GM21367 (cell line): ENCODE data around the gene TET1.
A peak's percentile ranks its signal among the peaks of the same experiment; 100 is the strongest.
"Not testable (repeated sequence)": the region's sequence is repeated elsewhere in the genome, so short reads cannot be mapped to it uniquely, and the experiment has no call there.

Source experiments
- ATAC-seq: cut with Tn5 transposase; IDR thresholded peaks from one replicate; pipeline ENCODE4 v1.9.1; 2021; ENCODE audit not compliant: unreplicated experiment

Gene TET1

DNA sequence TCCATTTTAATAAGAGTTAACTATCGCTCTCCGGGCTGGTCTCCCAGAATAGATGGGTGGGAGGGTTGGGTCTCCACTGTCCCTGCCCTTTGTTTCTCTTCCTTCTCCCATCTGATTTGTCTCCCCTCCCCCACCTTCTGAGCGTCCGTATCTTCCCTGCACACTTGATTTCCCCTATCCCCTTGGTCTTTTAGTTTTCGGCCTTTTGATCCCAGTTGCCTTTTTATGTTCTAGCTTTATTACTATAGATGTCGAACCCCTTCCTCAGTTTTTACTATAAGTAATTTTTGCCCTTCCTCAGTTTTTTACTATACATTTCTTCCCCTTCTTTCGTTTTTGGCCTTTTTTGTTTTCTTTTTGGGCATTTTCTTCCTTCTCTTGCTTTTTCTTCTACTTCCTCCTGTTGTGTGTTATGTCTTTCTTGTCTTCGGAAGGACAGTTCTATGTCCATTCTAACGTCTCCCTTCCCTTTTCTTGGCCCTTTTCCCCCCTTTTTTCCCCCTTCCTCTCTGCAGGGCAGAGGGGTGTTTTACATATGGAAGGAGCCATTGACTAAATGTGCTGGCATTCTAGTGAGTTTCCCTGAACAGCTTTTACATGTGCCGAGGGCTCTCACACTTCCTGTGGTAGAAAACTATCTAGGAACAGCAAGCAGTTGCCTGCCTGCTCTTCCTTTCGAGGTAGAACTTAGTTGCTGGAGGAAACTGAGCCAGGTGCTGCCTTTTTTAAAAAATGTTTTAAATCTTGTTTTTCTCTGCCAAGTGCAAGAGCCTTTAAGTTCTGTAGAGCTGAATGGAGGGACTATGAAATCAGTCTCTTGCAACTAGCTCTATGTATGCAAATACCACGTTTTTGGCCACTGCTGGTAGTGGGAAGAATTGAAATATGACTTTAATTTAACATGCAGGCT, 2.8 kb downstream of the TET1 start:
- ATAC-seq, result no peak

DNA sequence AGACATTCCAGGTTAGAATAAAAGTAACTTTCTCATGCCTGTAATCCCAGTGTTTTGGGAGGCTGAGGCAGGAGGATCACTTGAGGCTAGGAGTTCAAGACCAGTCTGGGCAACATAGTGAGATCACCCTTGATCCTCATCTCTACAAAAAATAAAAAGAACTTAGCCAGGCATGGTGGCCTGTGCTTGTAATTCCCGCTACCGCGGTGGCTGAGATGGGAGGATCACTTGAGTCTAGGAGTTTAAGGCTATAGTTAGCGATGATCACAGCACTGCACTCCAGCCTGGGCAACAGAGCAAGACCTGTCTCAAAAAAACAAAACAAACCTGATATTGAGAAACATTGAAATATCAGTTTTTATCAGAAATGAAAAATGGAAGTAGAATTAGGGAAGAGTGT, 4.6 kb downstream of the TET1 start:
- ATAC-seq, result no peak

GRCh38 chr10:68565658-68566057, 5.5 kb downstream of the TET1 start:
- no peak for ATAC-seq

DNA sequence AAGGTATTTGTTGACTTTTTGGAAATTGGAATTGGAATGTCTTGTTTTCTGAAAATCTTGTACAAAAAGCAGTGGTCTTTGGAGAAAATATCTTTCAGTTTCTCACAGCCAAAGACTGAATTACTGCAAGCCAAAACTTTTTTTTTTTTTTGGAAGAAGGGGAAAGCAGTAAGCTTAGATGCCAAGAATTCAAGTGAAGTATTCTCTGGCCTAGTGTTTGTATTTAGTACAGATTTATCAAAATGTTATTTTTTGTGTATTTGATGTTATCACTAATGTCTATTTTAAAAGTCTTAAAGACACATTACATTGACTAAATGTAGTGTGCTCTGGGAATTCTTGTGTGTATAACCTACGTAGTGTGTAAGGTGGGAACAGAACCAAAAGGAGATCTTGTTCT, 6.2 kb downstream of the TET1 start:
- ATAC-seq, result no peak

DNA sequence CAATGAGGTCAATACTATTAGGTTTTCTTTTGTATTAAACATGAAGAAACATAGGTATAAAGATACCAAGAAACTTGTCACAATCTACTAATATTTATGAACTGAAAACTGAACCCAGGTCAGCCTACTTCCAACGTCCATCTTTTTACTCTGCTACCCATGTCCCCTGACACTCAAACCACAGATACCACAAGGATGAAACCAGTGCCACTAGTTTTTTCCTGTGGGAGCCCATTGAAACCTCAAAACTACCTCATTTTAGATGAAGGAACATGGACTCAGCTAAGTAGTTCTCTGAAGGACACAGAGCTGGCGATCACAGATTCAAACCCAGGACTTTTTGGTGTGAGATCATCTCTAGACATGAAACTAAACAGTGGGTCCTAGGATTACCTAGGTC, 6.8 kb downstream of the TET1 start:
- no peak for ATAC-seq

GRCh38 chr10:68572151-68572550, 12.0 kb downstream of the TET1 start:
- ATAC-seq, result no peak

- no peak for ATAC-seq
Observed at GRCh38 chr10:68574051-68574450, 13.9 kb downstream of the TET1 start.

DNA sequence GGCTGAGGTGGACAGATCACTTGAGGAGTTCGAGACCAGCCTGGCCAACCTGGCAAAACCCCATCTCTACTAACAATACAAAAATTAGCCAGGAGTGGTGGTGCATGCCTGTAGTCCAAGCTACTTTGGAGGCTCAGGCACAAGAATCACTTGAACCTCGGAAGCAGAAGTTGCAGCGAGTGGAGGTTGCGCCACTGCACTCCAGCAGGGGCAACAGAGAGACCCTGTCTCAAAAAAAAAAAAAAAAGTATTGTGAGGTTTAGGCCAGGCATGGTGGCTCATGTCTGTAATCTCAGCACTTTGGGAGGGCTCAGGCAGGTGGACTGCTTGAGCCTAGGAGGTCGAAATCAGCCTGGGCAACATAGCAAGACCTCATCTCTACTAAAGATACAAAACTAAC, 16.0 kb downstream of the TET1 start:
- no peak for ATAC-seq

GRCh38 chr10:68578974-68579373, 18.8 kb downstream of the TET1 start:
- no peak for ATAC-seq

GRCh38 chr10:68584187-68584586, 24.1 kb downstream of the TET1 start:
- ATAC-seq, result not testable (repeated sequence)

- ATAC-seq, result no peak
Observed at GRCh38 chr10:68586606-68587305, 26.6 kb downstream of the TET1 start.

GRCh38 chr10:68594405-68594804, 34.3 kb downstream of the TET1 start:
- ATAC-seq, result no peak

DNA sequence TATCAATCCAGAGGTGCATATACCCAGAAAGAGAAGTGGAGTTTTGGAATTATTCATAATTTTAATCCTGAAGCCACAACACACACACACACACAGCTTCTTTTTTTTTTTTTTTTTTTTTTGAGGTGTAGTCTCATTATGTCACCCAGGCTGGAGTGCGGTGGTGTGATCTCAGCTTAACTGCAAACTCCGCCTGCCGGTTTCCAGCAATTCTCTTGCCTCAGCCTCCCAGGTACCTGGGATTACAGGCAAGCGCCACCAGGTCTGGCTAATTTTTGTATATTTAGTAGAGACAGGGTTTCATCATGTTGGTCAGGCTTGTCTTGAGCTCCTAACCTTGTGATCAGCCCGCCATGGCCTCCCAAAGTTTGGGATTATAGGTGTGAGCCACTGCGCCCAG, 35.4 kb downstream of the TET1 start:
- no peak for ATAC-seq

DNA sequence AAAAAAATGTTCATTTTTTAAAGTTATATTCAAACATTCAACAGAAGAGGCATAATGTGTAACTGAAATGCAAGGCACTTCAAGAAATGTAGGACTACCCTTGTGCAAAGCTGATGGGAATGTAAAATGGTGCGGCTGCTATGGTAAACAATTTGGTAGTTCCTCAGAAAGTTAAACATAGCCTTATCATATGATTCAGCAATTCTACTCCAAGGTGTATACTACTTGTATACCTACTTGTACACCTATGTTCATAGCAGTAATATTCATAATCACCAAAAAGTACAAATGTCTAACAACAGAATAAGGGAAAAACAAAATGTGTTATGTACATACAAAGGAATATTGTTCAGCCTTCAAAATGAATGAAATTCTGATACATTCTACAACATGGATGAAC, 37.3 kb downstream of the TET1 start:
- no peak for ATAC-seq

- no peak for ATAC-seq
Observed at GRCh38 chr10:68598978-68599770, 39.0 kb downstream of the TET1 start.

DNA sequence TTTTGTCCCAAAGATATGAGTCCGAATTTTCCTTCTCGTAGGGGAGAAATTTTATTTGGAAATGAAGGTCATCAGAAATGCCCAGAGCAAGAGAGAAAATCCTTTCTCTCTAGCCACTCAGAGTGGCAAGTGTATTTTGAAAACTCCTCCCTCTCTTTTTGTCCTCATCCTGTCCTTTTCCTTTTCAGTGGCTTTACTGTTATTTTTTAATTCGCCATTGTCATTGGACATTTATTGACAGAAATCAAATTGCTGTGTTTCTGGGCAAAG, 39.6 kb downstream of the TET1 start:
- no peak for ATAC-seq

DNA sequence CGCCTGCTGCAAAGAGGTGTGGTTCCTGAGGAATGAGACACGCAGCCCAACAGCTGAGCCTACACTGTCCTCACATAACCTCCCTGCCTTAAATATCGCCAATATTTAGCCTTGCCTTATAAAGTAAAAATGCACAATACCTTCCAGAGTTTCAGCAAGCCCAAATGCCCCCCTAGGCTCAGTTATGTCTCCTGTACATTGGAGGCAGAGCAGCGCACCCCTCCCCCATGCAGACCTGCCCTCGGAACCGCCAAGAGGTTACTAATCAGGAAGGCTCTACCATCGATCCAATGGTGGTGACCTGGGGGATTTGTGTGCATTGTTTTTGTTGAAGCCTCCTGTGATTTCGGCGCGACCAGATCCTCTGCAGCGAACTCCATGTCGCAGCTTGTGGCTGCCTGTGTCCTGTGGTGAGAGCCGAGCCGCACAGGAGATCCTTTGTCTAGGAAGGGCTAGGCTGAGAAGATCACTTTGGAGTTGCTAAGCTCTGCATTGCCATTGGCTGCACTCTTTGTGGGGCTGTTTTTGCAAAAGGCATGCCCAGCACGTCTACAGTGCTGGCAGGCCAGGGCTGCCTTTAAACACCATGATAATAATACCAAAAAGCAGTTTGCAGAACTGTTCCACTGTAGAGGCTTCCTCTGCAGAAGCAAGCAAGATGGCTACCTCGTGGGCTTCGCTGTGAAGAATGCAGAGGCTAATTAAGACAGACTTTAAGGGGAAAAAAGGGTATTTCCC, 40.1 kb downstream of the TET1 start:
- ATAC-seq, result peak; percentile 82

DNA sequence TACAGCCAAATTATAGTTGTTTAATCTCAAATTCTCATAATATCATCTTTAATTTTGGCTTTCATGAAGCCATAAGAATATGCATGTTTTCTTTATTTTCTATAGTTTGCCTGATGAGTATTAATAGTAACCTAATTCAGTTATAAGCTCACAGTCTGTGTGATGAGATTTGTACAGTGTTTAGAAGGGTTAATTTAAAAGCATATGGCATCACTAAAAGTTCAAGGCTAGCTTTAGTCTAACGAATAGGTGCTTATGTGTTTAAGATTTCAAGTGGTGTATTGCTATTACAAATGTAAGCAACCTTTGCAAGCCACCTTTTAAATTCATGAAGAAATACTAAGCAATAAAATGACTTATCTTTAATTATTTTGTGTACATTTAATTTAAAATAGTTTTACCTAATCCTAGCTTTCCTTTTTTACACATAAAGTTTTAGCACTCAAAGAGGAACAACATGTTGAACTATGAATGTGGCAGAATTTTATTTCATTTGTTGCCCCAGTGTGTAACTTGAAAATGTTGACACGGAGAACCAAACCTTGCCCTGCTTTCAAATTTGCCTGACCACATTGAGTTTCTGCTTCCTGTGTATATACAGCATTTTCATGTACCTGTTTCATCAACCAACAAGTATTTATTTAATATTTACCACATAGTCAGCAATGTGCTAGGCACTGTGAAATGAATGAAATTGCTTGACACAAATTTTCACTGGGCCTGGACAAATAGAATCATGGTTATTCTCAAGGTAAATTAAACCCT, 41.5 kb downstream of the TET1 start:
- no peak for ATAC-seq

DNA sequence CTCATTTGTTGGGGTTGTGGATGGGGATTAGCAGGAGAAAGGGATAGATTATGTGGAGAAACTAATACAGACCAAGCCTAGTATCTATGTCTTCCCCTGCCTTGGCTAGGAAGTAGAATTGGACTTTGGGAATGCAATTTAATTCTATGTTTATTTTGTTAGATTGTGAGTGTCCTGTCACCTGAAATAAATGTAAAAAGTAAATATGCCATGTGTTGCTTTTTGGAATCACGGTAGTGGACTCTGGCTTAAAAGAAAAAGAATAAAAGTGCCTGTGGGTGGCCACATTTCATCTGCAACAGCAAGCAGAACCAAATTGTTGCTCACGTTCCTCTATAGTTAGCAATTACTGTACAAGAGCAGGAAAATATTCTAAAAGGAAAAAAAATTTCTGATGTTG, 42.3 kb downstream of the TET1 start:
- no peak for ATAC-seq

DNA sequence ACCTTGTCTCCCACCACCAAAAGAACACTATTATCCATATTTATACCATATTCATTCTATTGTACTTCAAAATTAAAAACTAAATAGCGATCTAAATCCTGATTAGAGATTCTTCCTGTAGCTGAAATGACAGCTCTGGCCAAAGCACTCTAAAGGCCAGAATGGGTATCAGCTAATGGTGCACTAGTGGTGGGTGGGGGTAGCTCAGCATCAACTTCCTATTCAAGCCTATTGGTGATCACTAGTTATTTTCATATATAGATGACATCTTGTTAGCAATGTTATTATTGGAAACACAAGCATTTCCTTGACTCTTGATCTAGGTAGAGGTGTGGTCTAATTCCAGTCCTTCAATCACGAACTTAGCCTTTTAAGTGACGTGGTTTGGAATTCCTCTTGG, 43.6 kb downstream of the TET1 start:
- no peak for ATAC-seq
